Measurements from ENCODE around the gene PHOSPHO2. TPM values are rescaled to one million over a fixed set of nuclear protein-coding genes. Genes with fewer than 3 reads are reported as not detected.
A peak's percentile ranks its signal among the peaks of the same experiment; 100 is the strongest.

Gene PHOSPHO2
- total and polyA plus RNA-seq, 10 of the 15 experiments (the other 5 are each of a cell fraction or from before 2014, with no cell fraction given): 2.7 to 7.6 (median 4.2) TPM

DNA sequence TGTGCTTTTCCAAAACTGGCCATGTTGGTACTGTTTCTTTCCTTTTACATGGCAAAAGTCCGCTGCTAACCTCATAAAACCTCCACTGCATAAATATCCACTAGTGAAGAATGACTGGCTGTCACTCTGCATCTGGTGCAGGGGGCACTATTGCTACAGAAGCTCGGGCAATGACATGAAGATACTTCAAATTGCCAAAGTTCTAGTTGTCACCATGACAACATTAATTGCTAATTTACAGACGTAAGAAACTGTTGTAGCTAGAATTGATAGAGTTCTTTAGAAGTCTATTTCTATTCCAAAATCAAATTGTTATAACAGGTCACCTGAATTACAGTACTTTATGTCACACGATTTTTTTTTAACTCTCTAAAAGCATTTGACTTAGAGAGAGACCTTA is 909 bp upstream of the PHOSPHO2 start:
- H3K4me2 ChIP-seq (ENCODE audit: control insufficient read depth, insufficient read depth): no peak overlapping the region
- POLR2A ChIA-PET: interaction anchor here (0.6 kb wide), 3 partner anchors 65 to 234 kb away, joined by 3 read pairs; no protein-coding TSS in a partner anchor
- TF ChIP-seq, protein P1, sequence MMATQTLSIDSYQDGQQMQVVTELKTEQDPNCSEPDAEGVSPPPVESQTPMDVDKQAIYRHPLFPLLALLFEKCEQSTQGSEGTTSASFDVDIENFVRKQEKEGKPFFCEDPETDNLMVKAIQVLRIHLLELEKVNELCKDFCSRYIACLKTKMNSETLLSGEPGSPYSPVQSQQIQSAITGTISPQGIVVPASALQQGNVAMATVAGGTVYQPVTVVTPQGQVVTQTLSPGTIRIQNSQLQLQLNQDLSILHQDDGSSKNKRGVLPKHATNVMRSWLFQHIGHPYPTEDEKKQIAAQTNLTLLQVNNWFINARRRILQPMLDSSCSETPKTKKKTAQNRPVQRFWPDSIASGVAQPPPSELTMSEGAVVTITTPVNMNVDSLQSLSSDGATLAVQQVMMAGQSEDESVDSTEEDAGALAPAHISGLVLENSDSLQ (IDR thresholded peaks at IDR 0.05): peak; percentile 68
- TF ChIP-seq, protein P2, sequence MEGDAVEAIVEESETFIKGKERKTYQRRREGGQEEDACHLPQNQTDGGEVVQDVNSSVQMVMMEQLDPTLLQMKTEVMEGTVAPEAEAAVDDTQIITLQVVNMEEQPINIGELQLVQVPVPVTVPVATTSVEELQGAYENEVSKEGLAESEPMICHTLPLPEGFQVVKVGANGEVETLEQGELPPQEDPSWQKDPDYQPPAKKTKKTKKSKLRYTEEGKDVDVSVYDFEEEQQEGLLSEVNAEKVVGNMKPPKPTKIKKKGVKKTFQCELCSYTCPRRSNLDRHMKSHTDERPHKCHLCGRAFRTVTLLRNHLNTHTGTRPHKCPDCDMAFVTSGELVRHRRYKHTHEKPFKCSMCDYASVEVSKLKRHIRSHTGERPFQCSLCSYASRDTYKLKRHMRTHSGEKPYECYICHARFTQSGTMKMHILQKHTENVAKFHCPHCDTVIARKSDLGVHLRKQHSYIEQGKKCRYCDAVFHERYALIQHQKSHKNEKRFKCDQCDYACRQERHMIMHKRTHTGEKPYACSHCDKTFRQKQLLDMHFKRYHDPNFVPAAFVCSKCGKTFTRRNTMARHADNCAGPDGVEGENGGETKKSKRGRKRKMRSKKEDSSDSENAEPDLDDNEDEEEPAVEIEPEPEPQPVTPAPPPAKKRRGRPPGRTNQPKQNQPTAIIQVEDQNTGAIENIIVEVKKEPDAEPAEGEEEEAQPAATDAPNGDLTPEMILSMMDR (IDR thresholded peaks at IDR 0.05 in 2 of 3, conservative IDR thresholded peaks at IDR 0.05 in 1 of 3; ENCODE audit: control insufficient read depth in 2 of 3, extremely low read depth in 1 of 3, insufficient read depth in 1 of 3, low read depth in 3 of 3, low read length in 3 of 3): peak; percentile 10 to 39 (median 22); a peak in 4 of 6 replicates
- TF ChIP-seq TCF3 (IDR thresholded peaks at IDR 0.05; ENCODE audit: borderline replicate concordance, insufficient read depth, low read depth, low read length) (no peak), ZNF384 (IDR thresholded peaks at IDR 0.05; ENCODE audit: borderline replicate concordance, low read depth, low read length) (no peak), RAD21 (IDR thresholded peaks at IDR 0.05; ENCODE audit: insufficient read depth, low read depth, low read length) (peak; percentile 30; the same call in 1 of the 2 replicates)
- TF ChIP-seq, protein P3, sequence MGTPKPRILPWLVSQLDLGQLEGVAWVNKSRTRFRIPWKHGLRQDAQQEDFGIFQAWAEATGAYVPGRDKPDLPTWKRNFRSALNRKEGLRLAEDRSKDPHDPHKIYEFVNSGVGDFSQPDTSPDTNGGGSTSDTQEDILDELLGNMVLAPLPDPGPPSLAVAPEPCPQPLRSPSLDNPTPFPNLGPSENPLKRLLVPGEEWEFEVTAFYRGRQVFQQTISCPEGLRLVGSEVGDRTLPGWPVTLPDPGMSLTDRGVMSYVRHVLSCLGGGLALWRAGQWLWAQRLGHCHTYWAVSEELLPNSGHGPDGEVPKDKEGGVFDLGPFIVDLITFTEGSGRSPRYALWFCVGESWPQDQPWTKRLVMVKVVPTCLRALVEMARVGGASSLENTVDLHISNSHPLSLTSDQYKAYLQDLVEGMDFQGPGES (IDR thresholded peaks at IDR 0.05): no peak
- CTCF ChIA-PET: interaction anchor here (0.8 to 2.2 kb wide), 7 partner anchors 16 to 184 kb away, joined by 3 to 7 read pairs (median 5); no protein-coding TSS in a partner anchor
- H3K36me3 ChIP-seq (ENCODE audit: control insufficient read depth in 2 of 2, insufficient read depth in 2 of 2, low read length in 1 of 2): no peaks in the 10 kb centered on the region
- SMC1A ChIA-PET (ENCODE audit: uncharacterized antibody, unreplicated experiment): interaction anchor here (1.0 to 3.6 kb wide), 3 partner anchors 9 to 66 kb away, joined by 3 to 9 read pairs (median 3); partner anchors contain the start of gene KLHL23
- H2AFZ ChIP-seq (ENCODE audit: control insufficient read depth, low read depth, low read length): no peak overlapping the region; the same call in 1 of the 2 replicates
- no peaks in the 10 kb centered on the region for H3K79me2 ChIP-seq (ENCODE audit: control insufficient read depth, insufficient read depth, low read length)
- H3K27me3 ChIP-seq (replicated peaks in 1 of 2; ENCODE audit: control insufficient read depth in 2 of 2, insufficient read depth in 2 of 2, low read length in 1 of 2): 0 out of 4 replicates have a peak, but pooled peaks cover 0 to 5% of the 10 kb centered on the region in 2 experiments
- intact Hi-C loops (cut with micrococcal nuclease; ENCODE audit: unreplicated experiment): no loop called here
- no peak overlapping the region for H3K27ac ChIP-seq (ENCODE audit: control insufficient read depth, insufficient read depth)
- FAIRE-seq (no peak), ATAC-seq (no peak), DNase-seq (ENCODE audit: low read depth, low spot score) (no peak)
- in situ Hi-C loops (cut with MboI): no loop called here
- RAD21 ChIA-PET (ENCODE audit: unreplicated experiment): interaction anchor here (1.0 to 1.3 kb wide), 2 partner anchors 109 to 120 kb away, joined by 3 read pairs; partner anchors contain the start of gene FASTKD1
- H3K9ac ChIP-seq (ENCODE audit: control insufficient read depth, insufficient read depth, low read length): no peak overlapping the region
- H4K20me1 ChIP-seq (ENCODE audit: control insufficient read depth, insufficient read depth): no peaks in the 10 kb centered on the region
- H3K4me1 ChIP-seq (ENCODE audit: control insufficient read depth, insufficient read depth, low read length): no peaks in the 10 kb centered on the region
- H3K9me3 ChIP-seq (replicated peaks; ENCODE audit: control insufficient read depth, insufficient read depth, low read length): no peaks in the 10 kb centered on the region; the same call in 1 of the 3 replicates
- no TSS peak for BruUV-seq (replicated peaks)
- no peak overlapping the region for H3K4me3 ChIP-seq
- WGBS (ENCODE audit: insufficient coverage, insufficient replicate concordance, low lambda C conversion rate, missing lambda C conversion rate): 3% methylated on average over 4 of the region's 4 CpGs
